Left lobe of liver (tissue), 2 donors: ENCODE results near the gene PAPPA. TPM values are rescaled to one million over a fixed set of nuclear protein-coding genes. Genes with fewer than 3 reads are reported as not detected.

Experiments used
- ATAC-seq: fragments of 200-7000 bp; cut with Tn5 transposase; one replicate; pipeline ENCODE4 v1.9.1; 2020; ENCODE audit warnings: mild to moderate bottlenecking, moderate library complexity
- DNase-seq: peaks from one replicate; pipeline ENCODE4 v3.0.0-alpha.2; 2020; ENCODE audit warnings: low spot score
- total RNA-seq: library from RNA; stranded (reverse); gene quantifications from one replicate; pipeline ENCODE4 v1.2.1, GENCODE V29; 2021
- donor health status: DM: no; HTN: no; CAD: no; lungs with moderate emphysema.
- donor health status: DM: no; HTN: yes; CAD: no.

PAPPA gene
- total RNA-seq, 1 donor from 2014 or later = 0.13 TPM

DNA sequence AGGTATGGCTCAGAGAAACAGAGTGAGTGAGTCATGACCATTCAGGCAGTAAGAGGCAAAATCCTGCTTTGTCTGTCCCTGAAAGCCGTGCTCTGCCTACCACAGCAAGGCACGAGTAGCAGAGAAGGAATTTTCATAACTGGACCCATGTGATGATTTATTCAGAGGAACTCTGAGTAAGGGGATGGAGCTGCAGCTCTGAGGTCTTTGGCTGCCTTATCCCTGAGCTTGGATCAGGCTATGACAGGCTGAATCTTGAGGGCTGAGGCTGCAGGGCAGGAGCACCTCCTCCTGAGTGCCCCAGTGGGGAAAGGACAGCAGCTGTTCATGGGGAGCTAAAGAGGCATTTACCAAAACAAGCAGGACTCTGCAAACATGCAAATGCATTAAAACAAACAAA, 183.4 kb downstream of the PAPPA start:
- ATAC-seq = no peak
- DNase-seq = no peak

DNA sequence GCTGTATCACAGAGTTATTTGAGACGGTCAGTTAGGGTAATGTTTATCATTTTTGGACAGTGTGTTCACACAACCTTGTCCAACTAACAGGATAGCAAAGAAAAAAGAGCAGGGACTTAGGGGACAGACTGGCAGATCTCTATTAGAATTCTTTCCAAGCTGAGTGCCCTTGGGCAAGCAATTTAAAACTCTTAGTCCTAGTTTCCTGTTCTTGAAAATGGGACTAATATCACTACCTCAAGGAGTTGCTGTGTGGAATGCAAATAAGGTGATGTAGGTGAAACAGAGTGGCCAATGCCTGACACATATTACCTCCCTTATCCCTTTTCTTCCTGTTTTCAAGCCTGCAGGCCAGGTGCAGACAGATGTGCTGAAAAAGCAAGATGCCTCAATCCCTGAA, 186.7 kb downstream of the PAPPA start:
- DNase-seq = no peak
- ATAC-seq = no peak

DNA sequence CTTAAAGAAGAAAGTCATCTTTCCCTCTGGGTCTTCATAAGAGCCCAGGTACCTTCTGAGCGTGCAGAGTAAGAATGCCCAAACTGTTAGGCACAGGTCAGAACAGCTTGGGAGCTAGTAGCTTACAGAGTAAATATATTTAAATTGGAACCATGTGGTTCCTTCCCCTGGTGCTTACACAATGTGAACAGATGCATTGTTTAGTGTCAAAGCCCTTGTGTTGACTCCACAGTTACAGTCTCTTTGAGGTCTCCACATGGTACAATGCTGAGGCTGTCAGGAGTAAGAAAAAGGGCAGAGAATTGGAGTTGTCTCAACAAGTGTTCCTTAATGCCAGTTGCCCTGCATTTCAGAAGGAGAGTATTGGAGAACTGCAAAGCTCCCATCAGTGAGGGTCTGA, 188.5 kb downstream of the PAPPA start:
- no peak for DNase-seq
- ATAC-seq = no peak

DNA sequence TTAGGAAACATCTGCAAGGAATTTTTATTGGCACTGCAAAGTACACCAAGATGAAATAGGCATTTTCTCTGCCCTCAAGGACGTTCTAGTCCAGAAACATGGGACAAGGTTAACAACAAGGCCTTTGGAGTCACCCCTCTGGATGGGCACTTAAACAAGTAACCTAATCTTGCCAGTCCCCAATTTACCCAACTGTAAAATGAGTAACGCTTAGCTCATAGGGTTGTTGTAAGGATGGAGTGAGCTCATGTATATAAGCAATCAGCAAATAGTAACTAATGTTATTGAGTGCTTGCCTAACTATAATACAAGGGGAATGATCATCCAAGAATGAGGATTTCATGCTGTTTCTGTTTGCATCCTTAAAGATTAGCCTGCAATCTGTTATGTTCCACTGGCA, 189.3 kb downstream of the PAPPA start:
- DNase-seq (no peak), ATAC-seq (no peak)

- ATAC-seq (no peak), DNase-seq (no peak)
Observed at GRCh38 chr9:116344416-116344815, 190.8 kb downstream of the PAPPA start.

DNA sequence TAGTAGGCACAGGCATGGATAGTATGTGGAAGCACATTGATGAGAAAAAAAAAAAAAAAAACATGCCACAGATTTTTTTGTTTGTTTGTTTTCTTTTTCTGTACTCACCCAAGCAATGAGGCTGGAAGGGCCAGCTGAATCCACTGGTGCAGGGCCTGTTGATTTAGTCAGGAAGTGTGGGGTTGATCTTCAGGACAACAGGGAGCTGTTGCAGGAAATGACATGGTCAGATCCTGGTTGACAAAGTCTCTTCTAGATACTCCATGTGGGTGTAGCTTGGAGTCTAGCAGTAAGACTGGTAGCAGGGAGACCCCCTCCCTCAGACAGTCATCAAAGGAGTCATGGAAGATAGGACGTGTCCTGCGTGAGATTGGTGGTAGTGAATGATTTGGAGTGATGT, 191.8 kb downstream of the PAPPA start:
- ATAC-seq (no peak), DNase-seq (no peak)

DNA sequence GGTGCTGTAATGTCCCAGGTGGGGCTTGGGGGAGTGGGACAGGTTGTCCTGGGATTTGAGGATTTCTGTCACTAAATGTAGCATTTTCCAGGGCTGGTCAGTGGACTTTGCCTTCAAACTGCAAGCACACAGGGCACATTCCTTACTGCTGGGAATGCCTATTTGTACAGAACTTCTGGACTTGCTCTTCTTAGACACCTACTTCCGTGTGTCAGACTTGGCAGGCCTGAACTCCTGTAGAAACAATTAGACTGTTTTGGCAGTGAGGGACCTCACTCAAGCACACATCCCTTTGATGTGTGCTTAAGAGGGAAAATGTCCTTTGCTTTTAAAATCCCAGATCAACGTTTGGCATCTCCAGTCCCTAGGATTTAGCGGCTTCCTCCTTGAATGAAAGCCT, 192.2 kb downstream of the PAPPA start:
- DNase-seq (no peak), ATAC-seq (peak; percentile 38)

- no peak for ATAC-seq
- no peak for DNase-seq
Observed at GRCh38 chr9:116349684-116350083, 196.1 kb downstream of the PAPPA start.

- ATAC-seq = no peak
Observed at GRCh38 chr9:116350213-116350612, 196.6 kb downstream of the PAPPA start.

GRCh38 chr9:116352958-116353357, 199.4 kb downstream of the PAPPA start:
- ATAC-seq (no peak), DNase-seq (no peak)

More at GRCh38 chr9:116350213-116350612, 196.6 kb downstream of the PAPPA start:
- DNase-seq = no peak

DNA sequence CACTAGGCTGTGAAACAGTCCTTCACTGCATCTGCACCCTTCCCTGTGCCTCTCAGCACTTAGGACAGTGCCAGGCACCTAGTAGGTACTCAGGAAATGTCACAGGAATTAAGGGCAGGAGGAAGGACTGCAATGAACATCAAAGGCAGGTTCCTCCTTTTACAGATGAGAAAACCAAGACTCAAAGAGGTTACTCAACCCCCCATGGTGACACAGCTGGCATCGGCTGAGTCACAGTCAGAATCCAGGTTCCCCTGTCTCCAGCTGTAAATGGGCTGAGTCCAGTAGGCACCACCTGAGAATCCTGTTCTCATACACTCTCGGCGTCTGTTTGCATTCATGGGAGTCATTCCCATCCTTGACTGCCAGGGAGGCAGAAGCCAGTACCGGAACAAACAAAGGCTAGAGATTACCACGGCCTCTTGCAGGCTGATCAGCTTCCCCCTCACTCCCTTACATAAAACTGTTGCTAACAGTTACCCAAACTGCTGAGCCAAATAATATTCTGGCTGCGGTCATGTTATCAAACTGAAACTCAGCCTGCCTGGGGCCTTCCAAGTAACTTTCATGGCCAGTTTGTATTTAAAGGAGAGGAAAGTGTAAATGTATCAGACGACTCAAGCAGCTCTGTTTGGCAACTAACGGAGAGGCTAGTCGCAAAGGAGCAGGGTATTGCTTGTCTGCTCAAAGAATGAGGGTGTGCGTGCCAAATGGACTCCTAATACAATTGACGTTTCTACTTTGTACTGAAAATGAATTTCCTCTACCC, 201.7 kb downstream of the PAPPA start:
- ATAC-seq = peak; percentile 19
- no peak for DNase-seq

DNA sequence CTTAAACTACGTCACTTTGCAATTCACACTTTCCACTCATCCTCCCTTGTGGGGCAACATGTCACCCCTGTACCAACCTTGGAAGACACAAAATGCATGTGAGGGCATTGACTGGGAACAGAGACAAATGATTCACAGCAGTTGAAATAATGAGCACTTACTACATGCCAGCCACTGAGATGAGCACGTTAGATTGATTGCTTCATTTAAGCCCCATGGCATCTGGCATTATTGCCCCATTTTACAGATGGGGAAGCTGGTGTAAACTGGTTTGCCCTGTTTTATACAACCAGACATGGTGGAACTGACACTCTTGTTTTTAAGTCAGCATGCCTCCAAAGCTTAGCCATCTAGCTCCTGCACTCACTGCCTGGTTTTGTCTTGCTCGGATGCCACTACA, 204.7 kb downstream of the PAPPA start:
- ATAC-seq (no peak), DNase-seq (no peak)

DNA sequence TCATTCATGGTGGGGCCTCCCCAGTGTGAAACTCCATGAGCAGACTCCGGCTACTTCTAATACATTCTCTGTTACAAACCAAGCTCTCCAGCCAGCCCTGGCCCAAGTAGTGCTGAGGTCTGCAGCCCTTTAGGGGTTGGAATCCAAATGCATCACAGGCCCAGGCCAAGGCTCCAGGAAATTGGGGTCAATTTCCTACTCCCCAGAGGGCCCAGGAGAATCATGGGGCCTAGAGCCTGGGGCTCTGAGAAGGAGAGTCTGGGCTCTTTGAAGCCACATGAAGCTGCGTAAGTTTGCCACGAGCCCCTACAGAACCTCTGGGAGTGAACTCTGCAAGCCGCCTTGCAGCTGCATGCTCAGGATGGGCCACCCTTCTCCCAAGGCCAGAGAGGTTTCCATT, 206.4 kb downstream of the PAPPA start:
- ATAC-seq (no peak), DNase-seq (no peak)

DNA sequence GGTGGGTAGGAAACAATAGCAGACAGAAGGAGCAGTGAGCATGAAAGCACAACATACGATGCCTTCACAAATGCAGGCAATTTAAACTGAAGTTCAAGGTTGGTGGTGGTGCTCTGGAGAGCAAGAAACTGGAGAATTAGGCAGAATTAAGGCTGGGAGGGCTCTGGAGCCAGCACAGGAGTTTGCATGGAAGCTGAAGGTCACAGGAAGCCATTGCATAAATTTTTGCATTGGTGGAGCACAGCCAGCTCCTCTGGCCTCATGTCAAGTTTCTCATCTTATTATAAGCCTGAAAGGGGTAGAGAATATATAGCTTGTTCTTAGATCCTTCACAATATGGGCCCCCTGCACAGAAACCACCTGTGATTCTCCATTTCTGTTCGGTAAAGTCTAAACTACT, 207.4 kb downstream of the PAPPA start:
- no peak for ATAC-seq

GRCh38 chr9:116361547-116361946, 208.0 kb downstream of the PAPPA start:
- DNase-seq = no peak
- ATAC-seq = no peak

More for the DNA sequence above, 207.4 kb downstream of the PAPPA start:
- DNase-seq = no peak

GRCh38 chr9:116362493-116362892, 208.9 kb downstream of the PAPPA start:
- DNase-seq (no peak), ATAC-seq (no peak)

- ATAC-seq (peak; percentile 34), DNase-seq (no peak)
Observed at GRCh38 chr9:116365056-116365471, 211.5 kb downstream of the PAPPA start.

DNA sequence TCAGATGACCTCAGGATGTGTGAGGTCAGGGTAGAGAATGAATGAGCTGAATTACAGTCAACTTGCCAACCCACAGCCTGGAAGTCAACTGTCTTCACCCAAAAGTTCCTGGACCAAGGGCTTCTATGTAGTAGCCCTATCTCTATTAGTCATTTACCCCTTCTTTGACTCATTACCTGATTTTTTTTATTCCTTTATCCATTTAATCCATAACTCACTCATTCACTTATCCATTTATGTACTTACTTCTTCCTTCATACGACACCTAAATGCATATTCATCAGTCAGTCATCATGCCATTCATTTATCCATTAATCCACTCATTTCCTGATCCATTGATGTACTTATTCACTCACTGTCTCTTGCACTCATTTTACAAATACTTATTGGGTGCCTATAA, 212.7 kb downstream of the PAPPA start:
- no peak for DNase-seq
- ATAC-seq = no peak

GRCh38 chr9:116368680-116369079, 215.1 kb downstream of the PAPPA start:
- DNase-seq (no peak), ATAC-seq (no peak)

- ATAC-seq (no peak), DNase-seq (no peak)
Observed at GRCh38 chr9:116369706-116370105, 216.1 kb downstream of the PAPPA start.

- no peak for DNase-seq
- ATAC-seq = no peak
Observed at GRCh38 chr9:116370556-116370955, 217.0 kb downstream of the PAPPA start.

GRCh38 chr9:116372081-116372673, 218.6 kb downstream of the PAPPA start:
- DNase-seq = no peak
- no peak for ATAC-seq

GRCh38 chr9:116372786-116373185, 219.2 kb downstream of the PAPPA start:
- no peak for ATAC-seq

More at GRCh38 chr9:116372786-116373185, 219.2 kb downstream of the PAPPA start:
- no peak for DNase-seq
